ENCODE data around the gene RNF180.
"Not testable (repeated sequence)": the region's sequence is repeated elsewhere in the genome, so short reads cannot be mapped to it uniquely, and the experiment has no call there.

DNA sequence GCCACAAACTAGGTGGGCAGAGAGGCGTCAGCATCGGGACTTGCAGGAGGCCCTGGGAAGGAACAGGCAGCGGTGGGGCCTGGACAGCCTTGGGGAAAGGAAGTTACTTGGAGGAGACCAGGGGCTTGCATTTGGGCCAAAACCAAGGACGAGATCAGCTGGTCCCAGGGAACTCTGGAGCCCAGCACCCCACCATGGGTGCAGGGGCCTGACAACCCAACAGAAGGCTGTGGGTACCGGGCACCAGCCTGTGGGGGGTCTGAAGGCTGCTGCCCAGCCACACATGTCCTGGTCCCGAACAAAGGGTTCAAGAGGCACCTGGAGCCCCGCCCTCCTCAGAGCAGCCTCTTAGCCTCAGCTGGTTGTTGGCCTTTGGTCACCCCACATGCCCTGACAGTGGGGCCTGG is 61.5 kb downstream of the RNF180 start:
- not testable (repeated sequence) for TF ChIP-seq POLR2AphosphoS5 (IDR thresholded peaks at IDR 0.05; ENCODE audit: low read depth, low read length); POLR2A (IDR thresholded peaks at IDR 0.05; ENCODE audit: low read depth, low read length); PAX5 (IDR thresholded peaks at IDR 0.05; ENCODE audit: insufficient read depth, low read length, severe bottlenecking); TAF1 (IDR thresholded peaks at IDR 0.05; ENCODE audit: low read depth, low read length)
